K562 (cell line): ENCODE measurements around the gene TBC1D5. TPM values are rescaled to one million over a fixed set of nuclear protein-coding genes. Genes with fewer than 3 reads are reported as not detected.

Experiments used
- ATAC-seq: fragments of 200-7000 bp; cut with Tn5 transposase; 3 replicates; pipeline ENCODE4 v1.9.1; 2020; ENCODE audit warnings: moderate library complexity
- BruUV-seq: library from RNA; stranded (reverse); fragments of 400-500 nt; replicated peaks from 2 replicates; lab custom pipeline; 2021; lab: Mats Ljungman, UMichigan
- CTCF ChIA-PET: fragments of 300-600 bp; formaldehyde crosslinking; extraction: SDS; loops from one replicate; lab custom pipeline; 2021; ENCODE audit warnings: low intra/inter-chr PET ratio; lab: Yijun Ruan, JAX
- POLR2A ChIA-PET: fragments of 300-600, 350-650 bp; sonication (Branson Sonifier 250); formaldehyde crosslinking; extraction: SDS; loops from one replicate; lab custom pipeline; 2021; ENCODE audit warnings: antibody characterized with exemption, inconsistent platforms; lab: Yijun Ruan, JAX
- DNase-seq, 4 experiments: peaks; one replicate each; pipeline versions ENCODE4 v3.0.0 to v3.0.0-alpha.2; 2011 to 2018; ENCODE audit warnings: low spot score in 3 of 4, mixed read lengths in 3 of 4; ENCODE audit errors: extremely low read depth in 1 of 4
- FAIRE-seq: peaks from 2 replicates; lab custom pipeline; 2011; peaks lifted over from hg19 to GRCh38; lab: Jason Lieb, UNC
- H2AFZ ChIP-seq: 2 replicates; pipeline ENCODE4 v1.6.0; 2011; ENCODE audit warnings: low read depth, low read length, control low read depth, inconsistent platforms
- H3K27ac ChIP-seq: fragments of 200-600 bp; 3 replicates; pipeline ENCODE4 v1.8.0; 2011; ENCODE audit warnings: low read depth, mild to moderate bottlenecking, control low read depth, inconsistent platforms, low read length, moderate library complexity, mixed read lengths; ENCODE audit errors: extremely low read depth
- H3K27me3 ChIP-seq, 2 experiments: fragments of 300-600 bp in 1 of 2; 2 replicates in 1 of 2; 3 replicates in 1 of 2; pipeline versions ENCODE4 v1.6.0 to v1.8.0; 2011; ENCODE audit warnings: inconsistent platforms in 2 of 2, low read length in 2 of 2, mild to moderate bottlenecking in 1 of 2, mixed read lengths in 1 of 2, moderate library complexity in 1 of 2; ENCODE audit not compliant: control insufficient read depth in 2 of 2, insufficient read depth in 2 of 2
- H3K36me3 ChIP-seq: fragments of 300-600 bp; 3 replicates; pipeline ENCODE4 v1.8.0; 2011; ENCODE audit warnings: mild to moderate bottlenecking, low read length, inconsistent platforms; ENCODE audit not compliant: control insufficient read depth, insufficient read depth
- H3K4me1 ChIP-seq, 2 experiments: fragments of 200-600 bp in 1 of 2; replicated peaks in 1 of 2; 2 replicates in 1 of 2; 3 replicates in 1 of 2; pipeline versions ENCODE4 v1.5.1 to v1.8.0; 2011; ENCODE audit warnings: inconsistent platforms in 2 of 2, low read length in 2 of 2, mild to moderate bottlenecking in 1 of 2, mixed read lengths in 1 of 2, moderate library complexity in 1 of 2; ENCODE audit not compliant: control insufficient read depth in 2 of 2, insufficient read depth in 2 of 2
- H3K4me2 ChIP-seq: 2 replicates; pipeline ENCODE4 v1.6.1; 2011; ENCODE audit warnings: low read length, control low read depth, inconsistent platforms, mixed read lengths; ENCODE audit not compliant: insufficient read depth
- H3K4me3 ChIP-seq: fragments of 200-600 bp; sonication (generic), shearing (Covaris generic); 2 replicates; pipeline ENCODE4 v1.5.1; 2016; ENCODE audit warnings: control low read depth, inconsistent platforms
- H3K79me2 ChIP-seq: fragments of 200-600 bp; 3 replicates; pipeline ENCODE4 v1.8.0; 2011; ENCODE audit warnings: low read length, inconsistent platforms; ENCODE audit not compliant: control insufficient read depth, insufficient read depth
- H3K9ac ChIP-seq, 2 experiments: 2 replicates each; pipeline versions ENCODE4 v1.6.0 to v1.6.1; 2011; ENCODE audit warnings: low read depth in 2 of 2, low read length in 2 of 2, control low read depth in 1 of 2, inconsistent platforms in 1 of 2, mild to moderate bottlenecking in 1 of 2, mixed read lengths in 1 of 2; ENCODE audit not compliant: insufficient read depth in 1 of 2
- H3K9me1 ChIP-seq: one replicate; pipeline ENCODE4 v1.6.0; 2011; ENCODE audit warnings: inconsistent platforms, mild to moderate bottlenecking, low read length, moderate library complexity; ENCODE audit not compliant: control insufficient read depth, insufficient read depth
- H3K9me3 ChIP-seq: replicated peaks from 2 replicates; pipeline ENCODE4 v1.5.1; 2011; ENCODE audit warnings: low read depth, low read length, inconsistent platforms; ENCODE audit not compliant: control insufficient read depth, insufficient read depth
- H4K20me1 ChIP-seq: replicated peaks from 2 replicates; pipeline ENCODE4 v1.6.1; 2011; ENCODE audit warnings: low read length, inconsistent platforms, mixed read lengths; ENCODE audit not compliant: control insufficient read depth, insufficient read depth
- CHCHD3 ChIP-seq: fragments of 250-450 bp; sonication (Bioruptor Pico); IDR thresholded peaks from 2 replicates; pipeline ENCODE4 v2.1.2; 2022; ENCODE audit warnings: mild to moderate bottlenecking
- DNMT1 ChIP-seq: fragments of 450-650 bp; IDR thresholded peaks from 2 replicates; pipeline ENCODE4 v1.6.1; 2016; ENCODE audit warnings: antibody characterized with exemption, mild to moderate bottlenecking
- FOSL1 ChIP-seq: fragments of 200-800 bp; sonication (Bioruptor generic); conservative IDR thresholded peaks from 2 replicates; pipeline ENCODE4 v1.6.1; 2016; ENCODE audit warnings: missing genetic modification characterization, missing compliant biosample characterization
- HMBOX1 ChIP-seq: sonication (generic); IDR thresholded peaks from 2 replicates; pipeline ENCODE4 v1.6.1; 2016
- HMG20A ChIP-seq: fragments of 450-650 bp; formaldehyde crosslinking; conservative IDR thresholded peaks from 2 replicates; pipeline ENCODE4 v1.4.0; 2020; ENCODE audit warnings: mild to moderate bottlenecking, mixed read lengths
- HSF4 ChIP-seq: fragments of 250-450 bp; sonication (Bioruptor Pico); IDR thresholded peaks from 2 replicates; pipeline ENCODE4 v2.1.2; 2022; ENCODE audit warnings: mild to moderate bottlenecking, moderate library complexity, borderline replicate concordance
- IRF2 ChIP-seq: sonication (generic); formaldehyde crosslinking; IDR thresholded peaks from 2 replicates; pipeline ENCODE4 v1.8.1; 2022; ENCODE audit warnings: mild to moderate bottlenecking, missing genetic modification reagents
- JUND ChIP-seq, 2 experiments: IDR thresholded peaks; 2 replicates in 1 of 2; 3 replicates in 1 of 2; pipeline ENCODE4 v1.6.1; 2011; ENCODE audit warnings: borderline replicate concordance in 2 of 2, low read depth in 2 of 2, low read length in 2 of 2, improper control_type of control experiment in 1 of 2, missing biosample characterization in 1 of 2, missing genetic modification characterization in 1 of 2, missing genetic modification reagents in 1 of 2
- MCM3 ChIP-seq: fragments of 450-650 bp; IDR thresholded peaks from 2 replicates; pipeline ENCODE4 v1.6.1; 2016
- MCM7 ChIP-seq, 2 experiments: fragments of 450-650 bp; IDR thresholded peaks; 2 replicates each; pipeline ENCODE4 v1.6.1; 2016 to 2018
- NFYB ChIP-seq: IDR thresholded peaks from 2 replicates; pipeline ENCODE4 v1.6.1; 2011; ENCODE audit warnings: mild to moderate bottlenecking, moderate library complexity; ENCODE audit not compliant: insufficient read length; ENCODE audit errors: extremely low read depth
- NRF1 ChIP-seq, 2 experiments: fragments of 450-650 bp; IDR thresholded peaks in 1 of 2; conservative IDR thresholded peaks in 1 of 2; 2 replicates each; pipeline ENCODE4 v1.6.1; 2014; ENCODE audit warnings: mild to moderate bottlenecking in 2 of 2
- PHB ChIP-seq: fragments of 250-450 bp; sonication (Bioruptor Pico); IDR thresholded peaks from 2 replicates; pipeline ENCODE4 v1.5.0; 2021
- PPARD ChIP-seq: fragments of 250-450 bp; sonication (Bioruptor Pico); IDR thresholded peaks from 2 replicates; pipeline ENCODE4 v1.8.0; 2022; ENCODE audit warnings: inconsistent platforms, mild to moderate bottlenecking, moderate library complexity
- RBM22 ChIP-seq: fragments of 200-400 bp; formaldehyde crosslinking; IDR thresholded peaks from 2 replicates; pipeline ENCODE4 v1.6.1; 2018; ENCODE audit warnings: low read length, low read depth; ENCODE audit not compliant: poor library complexity, severe bottlenecking
- SIX5 ChIP-seq, 2 experiments: IDR thresholded peaks; 2 replicates each; pipeline ENCODE4 v1.6.1; 2011; ENCODE audit warnings: low read length in 2 of 2, borderline replicate concordance in 1 of 2, low read depth in 1 of 2, mild to moderate bottlenecking in 1 of 2, moderate library complexity in 1 of 2; ENCODE audit not compliant: insufficient read depth in 1 of 2
- SMARCA4 ChIP-seq: fragments of 450-650 bp; IDR thresholded peaks from 2 replicates; pipeline ENCODE4 v1.6.1; 2016
- SOX6 ChIP-seq: fragments of 450-650 bp; IDR thresholded peaks from 2 replicates; pipeline ENCODE4 v1.6.1; 2014; ENCODE audit warnings: mild to moderate bottlenecking
- THRB ChIP-seq: fragments of 450-650 bp; formaldehyde crosslinking; conservative IDR thresholded peaks from 2 replicates; pipeline ENCODE4 v1.4.0; 2022; ENCODE audit warnings: mild to moderate bottlenecking, missing genetic modification characterization
- ZBTB8A ChIP-seq: fragments of 450-650 bp; IDR thresholded peaks from 2 replicates; pipeline ENCODE4 v1.6.1; 2018; ENCODE audit warnings: mild to moderate bottlenecking, moderate library complexity; ENCODE audit not compliant: partially characterized antibody
- WGBS: fragments of 100-300 bp; shearing (Covaris generic); methylation state at CpG from one replicate; pipeline ENCODE4 v1.1.6; 2016; ENCODE audit warnings: low coverage, mixed read lengths; ENCODE audit not compliant: insufficient coverage; ENCODE audit errors: missing lambda C conversion rate; 5-methylcytosine and 5-hydroxymethylcytosine counted together
- in situ Hi-C: fragments of 300-500 bp; cut with MboI; formaldehyde crosslinking; loops from 4 replicates; pipeline ENCODE4 v1.15.0; 2018; ENCODE audit warnings: inconsistent platforms, mixed read lengths
- intact Hi-C: fragments of 100-400 bp; cut with micrococcal nuclease; formaldehyde crosslinking; loops from 2 replicates; pipeline ENCODE4 v1.14.2; 2022
- polyA plus RNA-seq, 8 experiments: library from polyadenylated mRNA; depleted of rRNA in 4 of 8; stranded (reverse) in 5 of 8; unstranded in 3 of 8; fragments of >200 nt; fragmentation: Nextera tagmentation in 2 of 8; fragmentation: Illumina TruSeq in 1 of 8; extraction: Ambion mirVana in 2 of 8; extraction: Trizol in 1 of 8; gene quantifications; 2 replicates each; pipeline versions ENCODE4 v1.2.1 to v1.2.3, GENCODE V29; 2011 to 2014; ENCODE audit warnings: inconsistent platforms in 1 of 8, missing spikeins in 1 of 8
- total RNA-seq, 7 experiments: library from RNA; depleted of rRNA in 6 of 7; stranded (reverse); fragments of >200 nt in 6 of 7; fragmentation: Illumina TruSeq in 2 of 7; extraction: Trizol in 2 of 7; gene quantifications; 2 replicates each; pipeline versions ENCODE4 v1.2.1 to v1.2.3, GENCODE V29; 2011 to 2021; ENCODE audit warnings: low replicate concordance in 1 of 7

The TBC1D5 gene
- total and polyA plus RNA-seq, 9 of the 15 experiments (the other 6 are each of a cell fraction or from before 2014, with no cell fraction given), result 2.9 to 38.1 (median 25.6) TPM

GRCh38 chr3:17580901-17581300 is 161.5 kb downstream of the TBC1D5 start (continued):
- TF ChIP-seq SIX5 (IDR thresholded peaks at IDR 0.05; ENCODE audit: borderline replicate concordance in 1 of 2, insufficient read depth in 1 of 2, low read depth in 1 of 2, low read length in 2 of 2) (no peak), RBM22 (no peak), NFYB (no peak), CHCHD3 (CRISPR knock-in tag) (no peak), NRF1 (conservative IDR thresholded peaks at IDR 0.05 in 1 of 2, IDR thresholded peaks at IDR 0.05 in 1 of 2) (peak in 1 of 2 experiments; percentile 47; a peak in 3 of 4 replicates)

- ChIA-PET CTCF (no interaction called here), POLR2A (interaction anchor here (0.5 to 1.0 kb wide), 3 partner anchors 13 to 262 kb away, joined by 3 read pairs; no protein-coding TSS in a partner anchor)
- peak; percentile 87 for ATAC-seq
- peak in 2 of 4 experiments; percentile 35 to 51 for DNase-seq
- no peaks in the 10 kb centered on the region for H3K9me1 ChIP-seq
- no peak overlapping the region for H3K4me2 ChIP-seq
- no peaks in the 10 kb centered on the region for H3K79me2 ChIP-seq
- H2AFZ ChIP-seq, result no peak overlapping the region
- H3K9ac ChIP-seq, result no peak overlapping the region
- no peaks in the 10 kb centered on the region for H3K36me3 ChIP-seq
- H4K20me1 ChIP-seq, result no peaks in the 10 kb centered on the region
- peaks cover 0 to 10% of the 10 kb centered on the region in 2 experiments; a peak in 3 of 5 replicates for H3K4me1 ChIP-seq
- 17% methylated on average over 3 of the region's 3 CpGs for WGBS
- BruUV-seq, result no TSS peak
- peak; percentile 74 for FAIRE-seq
- H3K4me3 ChIP-seq, result no peak overlapping the region
- H3K27ac ChIP-seq, result no peak overlapping the region
- intact Hi-C loops, result no loop called here
- in situ Hi-C loops, result no loop called here
- no peaks in the 10 kb centered on the region for H3K9me3 ChIP-seq
- H3K27me3 ChIP-seq, result no peaks in the 10 kb centered on the region
- no peak for TF ChIP-seq MCM3
- TF ChIP-seq SMARCA4, result peak; percentile 81; the same call in 1 of the 2 replicates
- TF ChIP-seq HMG20A (CRISPR knock-in tag), result no peak
- no peak for TF ChIP-seq PPARD (CRISPR knock-in tag)
- TF ChIP-seq IRF2, result no peak
- TF ChIP-seq PHB, result no peak
- peak; percentile 46; the same call in 1 of the 2 replicates for TF ChIP-seq HMBOX1
- TF ChIP-seq JUND (IDR thresholded peaks at IDR 0.05; ENCODE audit: borderline replicate concordance, low read depth, low read length), result 0 out of 2 replicates have a peak, but pooled peaks have one; percentile 29
- no peak; the same call in 2 of the 3 replicates for TF ChIP-seq JUND (tag; IDR thresholded peaks at IDR 0.05; ENCODE audit: borderline replicate concordance, low read depth, low read length)
- TF ChIP-seq SOX6, result peak; percentile 57; the same call in 1 of the 2 replicates
- no peak for TF ChIP-seq THRB (CRISPR knock-in tag)
- no peak for TF ChIP-seq DNMT1
- no peak for TF ChIP-seq ZBTB8A
- TF ChIP-seq HSF4 (CRISPR knock-in tag), result no peak
- TF ChIP-seq FOSL1 (tag), result 0 out of 2 replicates have a peak, but pooled peaks have one; percentile 19
- no peak for TF ChIP-seq MCM7 (IDR thresholded peaks at IDR 0.05)
Measured at GRCh38 chr3:17579289-17580031, 163.0 kb downstream of the TBC1D5 start.
